ENCODE data around the gene WNT3.
"Not testable (repeated sequence)": the region's sequence is repeated elsewhere in the genome, so short reads cannot be mapped to it uniquely, and the experiment has no call there.

WNT3 gene

GRCh38 chr17:46769531-46770438, 48.7 kb downstream of the WNT3 start:
- DNase-seq (ENCODE audit: insufficient read length, low spot score) (no peak), FAIRE-seq (no peak)

DNA sequence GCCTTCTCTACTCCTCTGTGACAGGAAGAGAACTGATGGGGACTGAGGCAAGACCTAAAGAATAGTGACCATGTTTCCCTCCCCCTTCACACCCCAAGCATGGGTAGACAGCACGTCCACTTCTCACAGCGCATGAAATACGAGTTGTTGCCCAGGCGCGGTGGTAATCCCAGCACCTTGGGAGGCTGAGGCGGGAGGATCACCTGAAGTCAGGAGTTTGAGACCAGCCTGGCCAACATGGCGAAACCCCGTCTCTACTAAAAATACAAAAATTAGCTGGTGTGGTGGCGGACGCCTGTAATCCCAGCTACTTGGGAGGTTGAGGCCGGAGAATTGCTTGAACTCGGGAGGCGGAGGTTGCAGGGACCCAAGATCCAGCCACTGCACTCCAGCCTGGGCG, 49.6 kb downstream of the WNT3 start:
- DNase-seq (ENCODE audit: insufficient read length, low spot score); FAIRE-seq: not testable (repeated sequence)

- FAIRE-seq (no peak), DNase-seq (ENCODE audit: insufficient read length, low spot score) (no peak)
Measured at GRCh38 chr17:46768540-46768870, 50.0 kb downstream of the WNT3 start.

DNA sequence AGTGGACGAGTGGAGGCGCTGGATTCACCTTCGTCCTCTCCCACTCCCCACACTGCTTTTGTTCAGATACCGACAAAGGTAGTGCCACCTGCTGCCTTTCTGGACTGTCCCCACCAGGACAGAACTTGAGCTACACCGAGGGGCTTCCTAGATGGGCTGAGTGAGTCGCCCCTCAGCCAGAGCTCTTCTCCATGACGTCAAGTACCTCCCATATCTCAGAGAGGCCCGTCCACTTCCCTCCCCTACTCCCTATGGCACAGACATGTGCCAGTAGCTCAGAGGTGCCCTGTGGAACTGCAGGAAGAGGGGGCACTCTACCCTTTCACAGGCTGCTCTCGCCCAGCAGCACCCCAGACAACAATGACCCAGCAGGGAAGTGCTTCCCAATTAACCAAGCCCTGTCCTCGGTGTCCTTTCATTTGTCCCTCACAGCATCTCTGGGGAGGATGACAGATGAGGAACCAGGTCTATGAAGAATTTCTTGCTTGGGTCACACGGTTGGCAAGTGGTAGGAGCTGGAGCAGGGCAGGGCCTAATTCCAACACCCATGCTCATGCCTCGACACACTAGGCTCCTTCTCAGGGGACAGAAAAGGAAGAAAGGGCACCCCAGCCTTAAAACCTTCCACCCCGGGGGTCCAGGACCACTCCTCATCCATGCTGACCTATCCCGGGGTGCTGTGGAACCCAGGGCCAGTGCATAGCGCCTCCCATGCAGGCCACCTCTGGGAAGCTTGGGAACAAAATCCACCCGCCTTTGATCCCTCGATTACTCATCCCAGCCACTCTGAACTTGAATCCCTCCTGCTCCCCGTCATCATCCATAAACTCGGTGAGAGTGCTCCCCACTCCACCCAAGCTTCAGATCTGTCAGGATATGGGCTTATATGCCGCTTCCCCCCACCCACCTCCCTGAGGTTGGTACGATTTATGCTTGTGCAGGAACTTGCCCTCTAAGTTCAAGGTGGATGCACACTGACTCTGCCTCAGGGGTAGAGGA, 51.7 kb downstream of the WNT3 start:
- DNase-seq (ENCODE audit: insufficient read length, low spot score) (no peak), FAIRE-seq (no peak)

- FAIRE-seq (no peak), DNase-seq (ENCODE audit: insufficient read length, low spot score) (no peak)
Measured at GRCh38 chr17:46765453-46765852, 53.0 kb downstream of the WNT3 start.

DNA sequence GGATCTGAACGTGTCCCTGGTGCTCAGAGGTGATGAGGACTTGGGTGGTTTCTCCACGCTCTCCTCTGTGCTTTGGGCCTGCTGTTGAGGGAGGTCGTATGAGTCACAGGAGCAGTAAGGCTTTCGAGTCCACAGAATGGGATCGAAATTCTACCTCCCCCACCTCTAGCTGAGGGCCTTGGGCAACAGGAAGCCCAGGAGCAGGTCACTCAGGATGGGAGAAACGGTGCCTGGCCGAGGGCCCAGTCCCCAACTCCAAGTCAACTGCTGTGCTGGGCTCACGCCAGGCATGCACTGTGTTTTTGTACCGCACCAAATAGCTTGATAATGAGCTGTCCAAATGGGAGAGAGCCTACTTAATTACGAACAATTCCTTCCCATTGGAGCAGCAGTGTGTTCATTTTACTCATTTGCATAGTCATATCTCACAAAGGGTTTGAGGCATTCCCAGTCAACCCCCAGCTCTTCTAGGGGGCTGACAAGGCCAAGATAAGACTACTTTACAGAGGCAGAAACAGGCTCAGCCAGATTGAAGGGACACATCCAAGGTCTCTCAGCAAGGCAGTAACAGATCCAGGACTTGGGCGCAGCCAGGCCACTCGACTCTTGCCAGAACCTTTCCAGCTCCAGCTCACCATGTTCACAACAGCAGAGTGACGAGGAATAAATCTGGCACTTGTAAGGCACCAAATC, 53.6 kb downstream of the WNT3 start:
- DNase-seq (ENCODE audit: insufficient read length, low spot score) (no peak), FAIRE-seq (no peak)

GRCh38 chr17:46764000-46764708, 54.3 kb downstream of the WNT3 start:
- FAIRE-seq (no peak), DNase-seq (ENCODE audit: insufficient read length, low spot score) (no peak)

- no peak for DNase-seq (ENCODE audit: insufficient read length, low spot score)
- FAIRE-seq: no peak
Measured at GRCh38 chr17:46763416-46763815, 55.1 kb downstream of the WNT3 start.

DNA sequence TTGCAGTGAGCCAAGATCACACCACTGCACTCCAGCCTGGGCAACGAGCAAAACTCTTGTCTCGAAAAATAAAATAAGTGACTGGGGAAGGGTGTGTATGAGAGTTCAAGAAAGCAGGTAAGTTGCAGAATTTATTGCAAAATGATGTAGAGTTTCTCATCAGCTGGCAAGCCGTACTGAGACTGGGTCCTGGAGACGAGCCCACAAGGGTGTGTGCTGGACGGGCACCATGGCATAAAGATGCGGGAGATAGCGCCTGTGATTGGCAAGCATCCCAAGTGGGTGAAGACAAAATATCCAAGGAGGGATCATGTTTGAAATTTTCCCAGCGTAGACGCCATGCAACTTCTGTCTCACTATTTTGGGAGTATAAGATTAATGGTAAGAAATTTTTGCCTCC, 59.4 kb downstream of the WNT3 start:
- DNase-seq (ENCODE audit: insufficient read length, low spot score) (no peak), FAIRE-seq (no peak)

DNA sequence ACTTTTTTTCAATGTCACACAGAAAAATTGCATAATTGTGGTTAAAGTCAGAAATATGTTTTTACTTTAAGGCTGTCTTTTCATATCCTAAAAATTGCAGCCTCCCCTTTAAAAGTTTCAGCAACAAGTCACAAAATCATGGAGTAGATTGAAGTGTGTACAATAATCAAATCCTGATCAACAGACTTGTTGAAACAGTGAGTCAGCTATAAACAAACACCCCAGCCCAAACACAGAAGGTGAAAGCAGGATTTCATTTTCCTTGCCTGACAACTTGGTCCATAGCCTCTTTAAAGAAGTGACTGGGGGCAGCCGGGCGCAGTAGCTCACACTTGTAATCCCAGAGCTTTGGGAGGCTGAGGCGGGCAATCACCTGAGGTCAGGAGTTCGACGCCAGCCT, 59.9 kb downstream of the WNT3 start:
- FAIRE-seq (no peak), DNase-seq (ENCODE audit: insufficient read length, low spot score) (no peak)

DNA sequence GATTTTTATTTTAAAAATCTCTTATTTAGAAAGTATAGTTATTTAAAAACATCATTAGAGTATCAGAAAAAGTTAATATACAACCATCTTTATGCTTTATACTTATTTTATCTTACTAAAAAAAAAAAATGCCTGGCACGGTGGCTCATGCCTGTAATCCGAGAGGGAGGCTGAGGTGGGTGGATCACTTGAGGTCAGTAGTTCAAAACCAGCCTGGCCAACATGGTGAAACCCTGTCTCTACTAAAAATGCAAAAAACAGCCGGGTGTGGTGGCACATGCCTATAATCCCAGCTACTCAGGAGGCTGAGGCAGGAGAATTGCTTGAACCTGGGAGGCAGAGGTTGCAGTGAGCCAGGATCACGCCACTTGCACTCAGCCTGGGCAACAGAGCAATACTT, 60.9 kb downstream of the WNT3 start:
- FAIRE-seq; DNase-seq (ENCODE audit: insufficient read length, low spot score): not testable (repeated sequence)

- FAIRE-seq (no peak), DNase-seq (ENCODE audit: insufficient read length, low spot score) (no peak)
Measured at GRCh38 chr17:46756861-46757260, 61.6 kb downstream of the WNT3 start.

DNA sequence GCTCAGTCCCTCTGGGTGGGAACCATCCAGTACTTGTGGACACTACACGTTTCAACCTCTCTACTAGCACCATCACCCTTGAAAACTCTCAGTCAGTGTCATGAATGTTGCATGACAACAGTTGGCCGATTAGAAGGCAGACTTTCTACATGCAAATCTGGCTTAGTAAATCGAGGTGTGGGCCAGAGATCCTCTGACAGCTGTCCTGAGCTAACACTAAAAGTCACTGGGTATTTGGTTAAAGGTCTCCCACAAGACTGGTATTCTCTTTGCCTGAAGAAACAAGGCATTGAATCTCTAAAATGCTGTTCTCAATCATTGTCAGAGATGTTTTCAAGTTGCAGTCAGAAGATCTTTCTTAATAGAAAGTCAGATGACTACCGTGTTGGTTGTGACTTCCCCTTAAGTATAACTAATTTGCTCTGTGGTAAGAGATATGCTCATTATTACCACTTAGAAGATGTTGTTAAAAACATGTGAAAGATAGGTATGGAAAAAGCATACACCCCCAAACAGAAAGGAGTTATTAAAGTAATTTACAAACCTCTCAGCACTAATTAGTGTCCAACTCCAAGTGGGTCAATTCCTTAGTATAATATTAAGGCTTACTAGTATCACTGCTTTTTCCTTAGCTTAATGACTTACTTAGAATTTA, 62.3 kb downstream of the WNT3 start:
- FAIRE-seq (no peak), DNase-seq (ENCODE audit: insufficient read length, low spot score) (no peak)

DNA sequence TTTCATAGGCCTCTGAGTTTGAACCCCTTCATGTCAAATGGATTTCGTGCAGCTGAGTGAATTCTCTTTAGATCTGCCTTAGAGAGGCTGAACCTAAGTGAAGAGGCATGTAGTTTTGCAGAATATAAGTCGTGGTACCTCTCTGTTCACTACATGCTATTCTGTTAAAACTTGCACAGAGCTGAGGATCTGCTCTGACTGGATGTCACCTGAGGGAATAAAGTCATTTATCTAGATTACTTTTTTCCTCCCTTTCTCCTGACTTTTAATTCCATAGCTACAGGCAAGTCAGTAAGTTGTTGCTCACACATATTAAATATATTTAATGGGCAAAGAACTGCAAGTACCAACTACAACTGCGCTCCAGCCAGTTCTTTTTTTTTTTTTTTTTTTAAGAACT, 64.7 kb downstream of the WNT3 start:
- FAIRE-seq: no peak
- DNase-seq (ENCODE audit: insufficient read length, low spot score): no peak

DNA sequence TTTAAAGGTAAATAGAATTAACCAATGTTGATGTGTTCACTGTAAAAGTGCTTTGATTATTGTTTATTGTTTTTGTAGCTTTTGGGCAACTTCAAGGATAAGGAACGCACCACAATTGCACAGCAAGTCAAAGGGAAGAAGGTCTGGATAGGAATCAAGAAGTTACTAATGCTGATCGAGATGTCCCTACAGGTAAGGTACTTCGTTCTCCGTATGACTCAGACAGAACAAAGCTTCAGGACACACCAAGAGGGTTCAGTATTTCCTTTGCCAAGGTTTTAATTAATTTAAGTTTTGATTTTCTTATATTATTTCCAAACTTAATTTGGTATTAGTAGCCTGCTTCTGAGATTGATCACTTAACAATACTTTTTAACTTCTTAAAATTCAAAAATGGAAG, 67.1 kb downstream of the WNT3 start:
- no peak for FAIRE-seq
- no peak for DNase-seq (ENCODE audit: insufficient read length, low spot score)

DNA sequence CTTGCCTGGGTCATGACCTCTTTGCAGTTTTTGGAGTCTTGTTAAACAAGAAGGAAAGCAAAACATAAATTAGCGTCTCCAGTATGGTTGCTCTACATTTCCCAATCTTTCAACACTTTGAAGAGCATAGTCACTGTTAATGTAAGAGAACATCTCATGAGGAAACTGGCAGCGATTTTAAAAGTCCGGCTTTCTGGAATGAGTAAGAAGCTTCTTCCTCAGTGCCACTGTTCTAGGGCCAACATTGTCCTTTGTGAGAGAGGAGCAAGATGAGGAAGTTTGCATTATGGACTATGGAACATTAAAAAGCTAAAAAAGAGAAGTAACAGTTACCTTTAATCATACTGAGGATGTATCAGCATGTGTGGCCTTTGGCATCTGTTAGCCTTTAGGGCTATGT, 73.1 kb downstream of the WNT3 start:
- DNase-seq (ENCODE audit: insufficient read length, low spot score): no peak
- FAIRE-seq: no peak

DNA sequence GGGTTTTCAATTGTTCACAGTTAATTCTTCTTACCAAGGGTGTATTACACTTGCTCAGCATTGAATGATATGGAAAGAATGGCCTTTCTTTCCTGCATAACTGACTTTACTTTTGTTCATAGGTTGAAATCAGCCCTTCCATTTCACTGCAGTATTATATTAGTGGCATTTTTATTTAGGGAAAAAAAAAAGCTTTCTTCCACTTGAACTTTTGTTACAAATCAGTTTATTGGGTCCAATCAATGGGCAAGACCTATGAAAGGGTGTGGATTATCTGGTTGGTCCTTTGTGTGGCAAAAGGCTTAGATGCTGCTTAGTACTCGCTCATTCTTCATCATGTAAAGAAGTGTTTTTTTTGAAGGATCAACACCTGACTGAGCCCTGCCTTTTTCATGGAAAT, 74.1 kb downstream of the WNT3 start:
- no peak for FAIRE-seq
- DNase-seq (ENCODE audit: insufficient read length, low spot score): no peak

GRCh38 chr17:46742565-46743270, 75.8 kb downstream of the WNT3 start:
- no peak for DNase-seq (ENCODE audit: insufficient read length, low spot score)
- no peak for FAIRE-seq

DNA sequence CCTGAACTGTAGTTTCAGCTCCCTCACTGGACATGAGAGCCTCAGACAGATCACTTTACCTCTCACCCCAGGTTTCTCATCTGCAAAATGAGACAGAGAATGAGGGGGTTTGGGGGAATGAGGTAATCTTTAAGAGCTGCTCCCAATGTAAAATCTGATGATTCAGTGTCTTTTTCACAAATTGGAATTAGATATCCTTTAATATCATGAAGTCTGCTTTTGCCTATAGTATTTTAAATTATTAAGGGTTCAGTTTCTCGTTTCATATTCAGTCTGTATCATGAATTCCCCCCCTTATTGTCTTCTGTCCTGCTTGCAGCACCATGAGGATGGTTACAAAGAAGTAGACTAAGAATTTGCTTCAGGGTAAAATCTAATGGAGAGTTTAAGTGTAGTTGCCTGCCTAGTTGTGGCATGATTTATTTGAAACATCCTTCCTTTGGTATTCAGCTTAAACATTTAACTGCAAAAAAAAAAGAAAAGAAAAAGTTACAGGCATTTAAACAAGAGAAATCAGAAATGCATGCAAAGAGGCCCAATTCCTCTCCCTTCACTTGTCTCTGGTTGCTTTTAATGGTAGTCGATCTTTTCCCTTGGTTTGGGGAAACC, 77.3 kb downstream of the WNT3 start:
- DNase-seq (ENCODE audit: insufficient read length, low spot score) (no peak), FAIRE-seq (no peak)
